Endothelial cell of umbilical vein (primary cell): ENCODE results near the gene GRM6.

Experiments
- CTCF ChIP-seq, 2 donors: IDR thresholded peaks; 1 replicate in 1 of 2; 2 replicates in 1 of 2; pipeline ENCODE4 v1.5.1; 2011; ENCODE audit warnings: low read length in 2 of 2, mild to moderate bottlenecking in 2 of 2, moderate library complexity in 2 of 2, control low read depth in 1 of 2, inconsistent platforms in 1 of 2, low read depth in 1 of 2; ENCODE audit not compliant: insufficient read depth in 1 of 2; ENCODE audit errors: extremely low read depth in 1 of 2
- EZH2 ChIP-seq: IDR thresholded peaks from 2 replicates; pipeline ENCODE4 v1.6.1; 2012; ENCODE audit warnings: borderline replicate concordance, low read depth, mild to moderate bottlenecking, moderate library complexity, low read length, inconsistent platforms; ENCODE audit not compliant: severe bottlenecking
- FOS ChIP-seq: IDR thresholded peaks from 2 replicates; pipeline ENCODE4 v1.6.1; 2011; ENCODE audit warnings: mild to moderate bottlenecking, low read length, moderate library complexity, borderline replicate concordance; ENCODE audit not compliant: insufficient read depth
- JUN ChIP-seq: IDR thresholded peaks from 2 replicates; pipeline ENCODE4 v1.6.1; 2011; ENCODE audit warnings: borderline replicate concordance, low read depth; ENCODE audit not compliant: insufficient read length, insufficient read depth
- MYC ChIP-seq: IDR thresholded peaks from one replicate; pipeline ENCODE4 v1.6.1; 2011; ENCODE audit warnings: mild to moderate bottlenecking, low read depth, low read length
- POLR2A ChIP-seq: IDR thresholded peaks from 2 replicates; pipeline ENCODE4 v1.6.1; 2012; ENCODE audit warnings: low read depth, mild to moderate bottlenecking, control low read depth, low read length
- POLR2AphosphoS5 ChIP-seq: IDR thresholded peaks from 2 replicates; pipeline ENCODE4 v1.6.1; 2012; ENCODE audit warnings: low read depth, mild to moderate bottlenecking, control low read depth, low read length, moderate library complexity; ENCODE audit not compliant: insufficient read depth
- TF ChIP-seq, protein P1 (sequence below): IDR thresholded peaks from 2 replicates; pipeline ENCODE4 v1.6.1; 2011; ENCODE audit not compliant: insufficient read depth, insufficient read length

- no peak for TF ChIP-seq CTCF (IDR thresholded peaks at IDR 0.05; ENCODE audit: extremely low read depth in 1 of 2, insufficient read depth in 1 of 2, low read depth in 1 of 2, low read length in 2 of 2)
- TF ChIP-seq POLR2A = no peak
- no peak for TF ChIP-seq FOS
- no peak for TF ChIP-seq EZH2
- no peak for TF ChIP-seq POLR2AphosphoS5
- TF ChIP-seq JUN = no peak
- TF ChIP-seq, protein P1, sequence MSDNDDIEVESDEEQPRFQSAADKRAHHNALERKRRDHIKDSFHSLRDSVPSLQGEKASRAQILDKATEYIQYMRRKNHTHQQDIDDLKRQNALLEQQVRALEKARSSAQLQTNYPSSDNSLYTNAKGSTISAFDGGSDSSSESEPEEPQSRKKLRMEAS = no peak
- TF ChIP-seq MYC = no peak
Observed at GRCh38 chr5:178931846-178932760, 63.0 kb downstream of the GRM6 start.
